ENCODE measurements around the gene ZNF534.

ZNF534 gene

DNA sequence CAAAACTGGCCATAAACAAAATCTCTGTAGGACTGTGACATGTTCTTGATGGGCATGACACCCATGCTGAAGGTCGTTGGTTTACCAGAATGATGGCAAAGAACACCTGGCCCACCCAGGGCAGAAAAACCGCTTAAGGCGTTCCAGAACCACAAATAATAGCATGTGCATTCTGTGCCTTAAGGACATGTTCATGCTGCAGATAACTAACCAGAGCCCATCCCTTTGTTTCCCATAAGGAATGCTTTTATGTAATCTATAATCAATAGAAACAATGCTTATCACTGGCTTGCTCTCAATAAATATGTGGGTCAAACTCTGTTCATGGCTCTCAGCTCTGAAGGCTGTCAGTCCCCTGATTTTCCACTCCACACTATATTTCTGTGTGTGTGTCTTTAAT, 13.2 kb downstream of the ZNF534 start:
- H3K9me3 Mint-ChIP-seq, result peaks cover 93% of the 10 kb centered on the region
- H3K27ac Mint-ChIP-seq, result no peak overlapping the region
- H3K4me1 Mint-ChIP-seq, result no peaks in the 10 kb centered on the region
- no peak for DNase-seq
- peaks cover 3% of the 10 kb centered on the region for H3K27me3 Mint-ChIP-seq (ENCODE audit: low read depth, poor library complexity)
- H3K4me3 Mint-ChIP-seq, result no peak overlapping the region
- H3K36me3 Mint-ChIP-seq (ENCODE audit: low read depth), result no peaks in the 10 kb centered on the region
- TF ChIP-seq CTCF (IDR thresholded peaks at IDR 0.05), result no peak

GRCh38 chr19:52444506-52444905, 15.6 kb downstream of the ZNF534 start:
- no peak for TF ChIP-seq CTCF (IDR thresholded peaks at IDR 0.05)
- H3K36me3 Mint-ChIP-seq (ENCODE audit: low read depth), result no peaks in the 10 kb centered on the region
- H3K9me3 Mint-ChIP-seq, result peaks cover 91% of the 10 kb centered on the region
- peaks cover 3% of the 10 kb centered on the region for H3K27me3 Mint-ChIP-seq (ENCODE audit: low read depth, poor library complexity)
- no peak overlapping the region for H3K4me3 Mint-ChIP-seq
- no peaks in the 10 kb centered on the region for H3K4me1 Mint-ChIP-seq
- no peak overlapping the region for H3K27ac Mint-ChIP-seq
- DNase-seq, result no peak

DNA sequence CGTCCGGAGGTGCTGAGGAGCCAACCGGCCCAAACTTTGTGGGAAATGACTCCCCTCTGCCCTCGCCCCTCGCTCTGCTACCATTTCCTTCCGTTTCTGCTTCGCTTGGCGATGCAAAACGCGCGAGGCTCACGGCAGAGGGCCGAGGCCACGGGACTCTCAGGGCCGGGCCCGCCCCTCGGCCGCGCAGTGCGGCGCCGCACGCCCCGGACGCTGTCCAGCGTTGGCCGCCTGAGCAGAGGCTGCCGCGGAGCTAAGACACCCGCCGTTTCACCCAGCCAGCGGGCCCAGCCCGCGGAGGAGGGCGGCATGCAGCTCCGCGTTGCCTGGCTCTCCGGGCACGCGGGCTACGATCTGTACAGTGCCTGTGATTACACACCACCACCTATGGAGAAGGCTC, 22.3 kb downstream of the ZNF534 start:
- Mint-ChIP-seq H3K4me3 (no peak overlapping the region), H3K4me1 (no peaks in the 10 kb centered on the region), H3K27ac (no peak overlapping the region), H3K27me3 (ENCODE audit: low read depth, poor library complexity) (peaks cover 5% of the 10 kb centered on the region), H3K36me3 (ENCODE audit: low read depth) (peaks cover 4% of the 10 kb centered on the region), H3K9me3 (peaks cover 91% of the 10 kb centered on the region)
- DNase-seq, result no peak
- TF ChIP-seq CTCF (IDR thresholded peaks at IDR 0.05), result no peak

GRCh38 chr19:52453324-52454094, 24.6 kb downstream of the ZNF534 start, which contains the start of gene ZNF578:
Gene ZNF578, plus strand, starts transcription at chr19:52453553. Its CDS starts 48,293 bp downstream, at chr19:52501846.
- H3K36me3 Mint-ChIP-seq (ENCODE audit: low read depth), result peaks cover 4% of the 10 kb centered on the region
- peaks cover 92% of the 10 kb centered on the region for H3K9me3 Mint-ChIP-seq
- no peak for TF ChIP-seq CTCF (IDR thresholded peaks at IDR 0.05)
- no peak within 1 kb of the TSS for H3K27ac Mint-ChIP-seq
- H3K27me3 Mint-ChIP-seq (ENCODE audit: low read depth, poor library complexity), result peaks cover 5% of the 10 kb centered on the region
- peak; percentile 1 for DNase-seq
- no peaks in the 10 kb centered on the region for H3K4me1 Mint-ChIP-seq
- H3K4me3 Mint-ChIP-seq, result peak within 1 kb of the TSS; percentile 32

DNA sequence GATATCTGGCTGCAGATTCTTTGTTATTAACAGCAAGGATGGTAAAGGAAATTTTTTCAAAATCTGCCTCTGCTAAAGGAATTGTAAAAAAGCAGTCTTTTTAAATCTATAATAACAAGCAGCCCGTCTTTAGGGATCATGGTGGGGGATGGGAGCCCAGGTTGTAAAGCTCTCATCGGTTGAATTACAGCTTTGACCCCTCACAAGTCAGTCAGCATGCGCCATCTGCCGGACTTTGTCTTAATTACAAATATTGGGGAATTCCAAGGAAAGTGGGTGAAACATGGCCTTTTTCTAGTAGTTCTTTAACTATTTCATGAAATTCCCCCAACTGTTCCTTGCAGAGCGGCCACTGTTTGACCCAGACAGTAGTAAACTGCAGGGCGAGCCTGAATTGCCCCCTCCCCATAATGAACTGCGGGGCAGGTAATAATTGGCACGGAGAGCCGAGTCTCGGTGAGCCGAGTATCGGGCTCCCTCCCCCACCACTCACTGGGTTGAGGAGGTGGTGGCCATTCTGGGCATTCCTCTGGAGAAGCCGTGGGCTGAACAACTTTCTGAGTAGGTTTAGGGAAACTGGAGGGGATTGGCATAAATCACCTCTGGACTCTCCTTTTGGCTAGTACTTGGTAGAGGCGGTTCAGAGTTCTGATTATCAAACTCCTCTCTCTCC, 36.0 kb downstream of the ZNF534 start:
- H3K4me1 Mint-ChIP-seq, result no peaks in the 10 kb centered on the region
- H3K9me3 Mint-ChIP-seq, result peaks cover 92% of the 10 kb centered on the region
- H3K27ac Mint-ChIP-seq, result no peak overlapping the region
- peak; percentile 49 for DNase-seq
- no peaks in the 10 kb centered on the region for H3K36me3 Mint-ChIP-seq (ENCODE audit: low read depth)
- no peaks in the 10 kb centered on the region for H3K27me3 Mint-ChIP-seq (ENCODE audit: low read depth, poor library complexity)
- peak; percentile 38 for TF ChIP-seq CTCF (IDR thresholded peaks at IDR 0.05)
- H3K4me3 Mint-ChIP-seq, result no peak overlapping the region

Data from nephron progenitor cell (in vitro differentiated cells).